Spinal cord (tissue), 10 donors: Measurements from ENCODE around the gene APBA1. TPM values are rescaled to one million over a fixed set of nuclear protein-coding genes. Genes with fewer than 3 reads are reported as not detected.

Experiments used
- DNase-seq, 6 donors: peaks; one replicate each; pipeline versions ENCODE4 v3.0.0 to v3.0.0-alpha.2; 2013 to 2015; ENCODE audit warnings: low spot score in 6 of 6, low read depth in 4 of 6
- H3K27ac ChIP-seq: one replicate; pipeline ENCODE4 v1.5.1; 2013; ENCODE audit warnings: low read depth, low read length, control low read depth
- H3K27me3 ChIP-seq: one replicate; pipeline ENCODE4 v1.6.1; 2013; ENCODE audit warnings: low read length; ENCODE audit not compliant: control insufficient read depth, insufficient read depth
- H3K36me3 ChIP-seq: one replicate; pipeline ENCODE4 v1.6.1; 2013; ENCODE audit warnings: low read length; ENCODE audit not compliant: control insufficient read depth, insufficient read depth
- H3K4me1 ChIP-seq: one replicate; pipeline ENCODE4 v1.6.1; 2013; ENCODE audit warnings: low read length; ENCODE audit not compliant: control insufficient read depth, insufficient read depth
- H3K4me3 ChIP-seq: one replicate; pipeline ENCODE4 v1.5.1; 2013; ENCODE audit warnings: low read depth, low read length, control low read depth
- H3K9me3 ChIP-seq: one replicate; pipeline ENCODE4 v1.6.1; 2013; ENCODE audit warnings: low read length; ENCODE audit not compliant: control insufficient read depth, insufficient read depth
- WGBS: methylation state at CpG from one replicate; pipeline ENCODE4 v1.1.5; 2013; ENCODE audit warnings: missing lambda C conversion rate; ENCODE audit not compliant: insufficient coverage; 5-methylcytosine and 5-hydroxymethylcytosine counted together
- polyA plus RNA-seq, 2 donors: library from polyadenylated mRNA; unstranded; fragments of 120-200 nt; gene quantifications; one replicate each; pipeline ENCODE4 v1.2.1, GENCODE V29; 2013; ENCODE audit not compliant: insufficient read length in 2 of 2
- total RNA-seq, 2 donors: library from RNA; depleted of rRNA in 1 of 2; stranded (reverse); fragments of 120-200 nt in 1 of 2; fragments of >200 nt in 1 of 2; gene quantifications; one replicate each; pipeline versions ENCODE4 v1.2.3 to v1.2.4, GENCODE V29; 2013 to 2014
- donor health status: healthy.

The APBA1 gene
- total and polyA plus RNA-seq, 4 donors = 38.5 to 101 (median 84.0) TPM

DNA sequence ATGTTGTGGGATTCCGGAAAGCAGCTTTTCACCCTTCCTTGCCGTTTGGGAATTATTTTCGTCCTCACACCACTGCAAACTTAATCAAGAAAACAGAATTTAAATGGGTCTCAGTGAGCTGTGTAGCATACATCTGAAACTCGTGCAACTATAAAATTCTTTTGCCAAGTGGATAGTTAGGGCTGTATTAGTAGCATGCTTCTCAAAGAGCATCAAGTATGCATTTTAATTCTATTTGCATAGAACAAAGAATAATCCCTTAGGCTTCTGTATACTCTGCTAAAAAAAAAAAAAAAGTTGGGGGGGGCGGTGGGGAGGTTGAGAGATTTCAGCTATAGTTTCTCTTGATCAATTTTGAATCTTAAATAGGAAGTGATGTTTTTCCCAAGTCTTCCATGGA lies 11.8 kb upstream of the APBA1 start:
- Histone ChIP-seq H3K27ac (no peak overlapping the region), H3K4me1 (no peaks in the 10 kb centered on the region)
- WGBS = no CpG with 5 or more reads among the region's 5 CpGs

DNA sequence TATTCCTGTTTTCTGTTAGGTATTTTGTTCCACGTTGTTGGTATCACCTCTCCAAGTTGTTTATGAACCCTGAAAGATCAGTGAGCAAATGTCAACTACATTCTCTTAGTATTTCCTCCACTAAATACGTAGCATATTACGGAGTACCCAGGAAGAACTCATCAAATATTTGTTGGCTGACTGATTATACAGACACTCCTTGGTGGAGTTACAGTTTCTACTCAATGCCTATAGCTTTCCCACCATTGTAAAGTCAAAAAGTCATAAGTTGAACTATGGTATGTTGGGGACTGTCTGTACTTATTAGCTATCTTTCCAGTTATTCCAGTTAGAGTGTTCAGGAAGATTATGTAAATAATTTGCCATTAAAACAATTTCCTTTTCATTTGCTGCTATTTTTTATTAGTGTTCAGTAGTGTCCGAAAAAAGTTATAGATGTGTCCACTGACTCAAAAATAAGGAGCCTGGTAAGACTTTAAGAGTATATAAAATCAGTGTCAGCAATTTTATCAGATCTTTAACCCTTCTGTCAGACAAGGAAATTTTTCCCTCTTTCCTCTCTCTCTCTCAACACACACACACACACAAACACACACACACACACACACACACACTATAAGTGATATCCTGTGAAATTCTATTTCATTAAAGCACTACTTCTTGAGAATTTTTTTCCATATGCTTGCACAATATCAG lies 6.8 kb upstream of the APBA1 start:
- Histone ChIP-seq H3K36me3 (no peaks in the 10 kb centered on the region), H3K9me3 (no peaks in the 10 kb centered on the region), H3K27me3 (no peaks in the 10 kb centered on the region), H3K4me3 (no peak overlapping the region), H3K4me1 (peaks cover 2% of the 10 kb centered on the region), H3K27ac (no peak overlapping the region)
- no peak for DNase-seq
- no CpG with 5 or more reads among the region's 4 CpGs for WGBS

More for the DNA sequence above, 11.8 kb upstream of the APBA1 start:
- no peaks in the 10 kb centered on the region for H3K27me3 ChIP-seq
- no peak for DNase-seq
- H3K4me3 ChIP-seq = no peak overlapping the region
- no peaks in the 10 kb centered on the region for H3K9me3 ChIP-seq
- H3K36me3 ChIP-seq = no peaks in the 10 kb centered on the region

DNA sequence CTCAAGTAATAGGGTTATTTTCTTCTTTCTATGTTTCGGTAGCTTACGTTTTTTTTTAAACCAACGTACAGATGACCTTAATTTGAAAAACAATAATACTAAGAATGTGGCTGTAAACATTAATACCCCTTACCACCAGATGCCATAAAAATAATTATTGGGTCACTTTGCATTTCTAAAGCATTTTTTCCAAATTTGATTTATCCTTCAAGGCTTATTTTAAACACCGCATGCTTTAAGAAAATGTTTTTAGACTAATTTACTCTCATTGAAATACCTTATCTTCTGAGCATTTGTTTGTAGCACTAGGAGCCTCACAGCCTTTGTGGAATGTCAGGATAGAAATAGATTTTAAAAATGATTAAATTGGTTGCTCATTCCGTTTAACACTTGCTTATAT lies 5.8 kb upstream of the APBA1 start:
- no peak overlapping the region for H3K4me3 ChIP-seq
- DNase-seq = no peak
- no peak overlapping the region for H3K27ac ChIP-seq
- WGBS = no CpG with 5 or more reads among the region's 5 CpGs
- H3K27me3 ChIP-seq = no peaks in the 10 kb centered on the region
- H3K4me1 ChIP-seq = peaks cover 12% of the 10 kb centered on the region
- no peaks in the 10 kb centered on the region for H3K9me3 ChIP-seq
- no peaks in the 10 kb centered on the region for H3K36me3 ChIP-seq

- peaks cover 21% of the 10 kb centered on the region for H3K4me1 ChIP-seq
- no peaks in the 10 kb centered on the region for H3K36me3 ChIP-seq
- no peak overlapping the region for H3K27ac ChIP-seq
- WGBS = 100% methylated on average over 1 of the region's 3 CpGs
- no peak overlapping the region for H3K4me3 ChIP-seq
- no peaks in the 10 kb centered on the region for H3K27me3 ChIP-seq
- no peaks in the 10 kb centered on the region for H3K9me3 ChIP-seq
- DNase-seq = no peak
Measured at GRCh38 chr9:69675563-69675962, 3.4 kb upstream of the APBA1 start.

DNA sequence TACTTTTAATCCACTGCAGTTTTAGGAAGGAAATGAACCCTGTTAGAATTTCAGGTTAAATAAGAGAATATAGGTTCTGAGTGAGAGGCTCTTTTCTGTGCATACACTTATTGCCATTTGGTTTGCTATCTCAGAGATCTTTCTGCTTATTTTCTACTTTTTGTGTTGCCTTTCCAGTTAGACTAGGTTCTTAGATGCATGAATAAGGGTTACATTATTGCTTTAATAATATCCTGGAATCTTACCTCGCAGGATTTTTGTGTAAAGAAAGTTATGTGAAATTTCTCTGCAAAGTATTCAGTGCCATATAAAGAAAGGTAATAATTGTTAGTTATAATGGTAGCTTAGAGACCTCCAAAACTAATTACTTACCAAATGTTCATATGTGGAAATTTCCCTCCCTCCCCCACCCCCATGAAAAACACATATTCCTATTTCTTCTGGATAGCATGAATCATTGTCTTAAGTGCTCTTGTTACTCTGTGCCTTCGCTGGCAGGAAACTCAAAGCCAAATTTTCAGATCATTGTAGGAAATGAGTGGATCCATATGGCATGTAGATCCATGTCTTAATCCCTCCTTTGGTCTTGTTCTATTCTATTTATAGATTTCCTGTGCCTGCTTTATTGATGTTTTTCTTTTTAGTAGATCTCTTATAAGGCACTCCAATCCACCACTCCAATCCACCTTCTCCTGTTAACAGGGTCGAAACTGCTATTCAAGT lies 2.7 kb upstream of the APBA1 start:
- Histone ChIP-seq H3K9me3 (no peaks in the 10 kb centered on the region), H3K4me3 (no peak overlapping the region), H3K27me3 (no peaks in the 10 kb centered on the region), H3K4me1 (peaks cover 21% of the 10 kb centered on the region), H3K27ac (no peak overlapping the region), H3K36me3 (no peaks in the 10 kb centered on the region)
- 100% methylated on average over 1 of the region's 3 CpGs for WGBS
- peak in 1 of 6 donors; percentile 20 for DNase-seq

DNA sequence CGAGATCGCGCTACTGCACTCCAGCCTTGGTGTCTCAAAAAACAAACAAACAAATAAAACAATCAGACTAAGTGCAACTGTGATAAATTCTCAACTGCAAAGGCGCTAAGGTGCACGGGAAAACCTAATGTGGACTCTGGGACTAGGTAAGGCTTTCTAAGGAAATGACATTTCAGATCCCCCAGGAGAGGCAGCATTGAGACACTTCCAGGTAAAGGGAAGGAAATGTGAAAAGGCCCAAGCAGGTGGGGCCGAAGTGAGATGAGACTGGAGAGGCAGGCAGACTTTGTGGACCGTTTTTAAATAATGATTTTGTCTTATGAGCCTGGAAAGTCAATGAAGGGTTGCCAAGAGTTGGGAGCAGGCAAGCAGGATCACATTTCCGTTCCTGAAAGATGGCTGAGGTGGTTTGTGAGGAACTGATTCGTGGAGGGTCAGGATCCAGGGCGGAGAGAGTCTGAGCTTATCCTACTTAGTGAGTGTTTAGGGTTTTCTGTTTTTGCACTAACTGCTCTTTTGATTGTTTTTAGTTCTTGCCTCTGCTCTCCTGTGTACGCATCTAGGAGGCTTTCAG lies 2.0 kb upstream of the APBA1 start:
- no peak overlapping the region for H3K4me3 ChIP-seq
- H3K27me3 ChIP-seq = no peaks in the 10 kb centered on the region
- H3K27ac ChIP-seq = no peak overlapping the region

DNA sequence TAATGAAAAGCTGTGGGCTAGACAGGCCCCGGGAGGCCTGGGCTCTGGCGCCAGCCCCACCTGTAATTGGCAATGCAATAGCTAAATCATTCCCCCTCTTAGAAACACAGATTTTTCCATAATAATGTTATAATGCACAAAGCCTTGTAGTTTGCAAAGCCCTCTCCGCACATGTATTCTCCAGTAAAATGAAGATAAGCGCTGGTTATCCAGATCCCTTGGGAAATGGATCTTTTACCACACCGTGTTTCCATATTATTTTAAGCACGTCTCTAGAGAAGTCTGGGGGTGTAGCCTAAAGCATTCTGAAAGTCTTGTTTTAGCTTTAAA lies 1.1 kb upstream of the APBA1 start:
- Histone ChIP-seq H3K27ac (peak overlapping the region; percentile 94), H3K4me1 (peaks cover 21% of the 10 kb centered on the region), H3K36me3 (no peaks in the 10 kb centered on the region), H3K9me3 (no peaks in the 10 kb centered on the region), H3K4me3 (peak overlapping the region; percentile 84), H3K27me3 (no peaks in the 10 kb centered on the region)
- DNase-seq = no peak
- no CpG with 5 or more reads among the region's 6 CpGs for WGBS

More for the DNA sequence above, 2.0 kb upstream of the APBA1 start:
- H3K9me3 ChIP-seq = no peaks in the 10 kb centered on the region
- H3K36me3 ChIP-seq = no peaks in the 10 kb centered on the region
- 87% methylated on average over 9 of the region's 11 CpGs for WGBS
- peak in 1 of 6 donors; percentile 47 for DNase-seq
- peaks cover 21% of the 10 kb centered on the region for H3K4me1 ChIP-seq

DNA sequence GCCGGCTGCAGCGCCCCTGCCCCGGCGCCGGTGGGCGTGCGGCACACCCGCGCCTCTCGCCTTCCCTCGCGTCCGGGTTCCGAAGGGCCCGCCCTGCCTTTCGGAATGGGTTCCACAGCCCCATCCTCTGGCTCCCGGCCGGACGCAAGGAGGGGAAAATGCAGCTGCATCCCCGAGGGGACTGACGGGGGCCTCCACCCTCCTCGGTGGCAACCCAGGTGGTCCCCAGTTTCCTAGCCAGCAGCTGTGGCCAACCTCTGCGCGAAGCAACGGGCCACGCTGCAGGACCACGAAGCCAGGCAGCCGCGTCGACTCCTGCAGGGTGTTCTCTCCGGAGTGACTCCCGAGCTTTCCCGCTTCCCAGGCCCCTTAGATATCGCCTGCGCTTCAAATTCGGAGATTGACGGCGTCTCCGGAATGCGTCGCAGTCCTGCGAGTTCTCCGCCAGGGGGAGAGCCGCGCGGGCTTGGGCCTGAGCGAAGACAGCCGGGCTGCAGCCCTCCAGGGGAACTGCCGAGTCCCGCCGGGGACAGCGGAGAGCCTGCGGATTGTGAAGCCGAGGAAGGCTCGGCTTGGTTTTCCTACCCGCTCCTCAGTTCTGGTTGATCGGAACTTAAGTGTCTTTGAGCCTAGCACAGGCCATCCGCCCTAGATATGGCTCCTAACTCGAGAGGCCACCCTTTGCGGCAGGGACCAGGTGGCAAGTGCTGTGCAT lies 582 bp upstream of the APBA1 start:
- Histone ChIP-seq H3K4me1 (peaks cover 21% of the 10 kb centered on the region), H3K27me3 (no peaks in the 10 kb centered on the region), H3K27ac (peak overlapping the region; percentile 94), H3K4me3 (peak overlapping the region; percentile 84), H3K9me3 (no peaks in the 10 kb centered on the region), H3K36me3 (no peaks in the 10 kb centered on the region)
- whole genome bisulfite sequencing = under 1% methylated on average over 60 of the region's 60 CpGs
- DNase-seq = peak; percentile 74 to 97 (median 82)

DNA sequence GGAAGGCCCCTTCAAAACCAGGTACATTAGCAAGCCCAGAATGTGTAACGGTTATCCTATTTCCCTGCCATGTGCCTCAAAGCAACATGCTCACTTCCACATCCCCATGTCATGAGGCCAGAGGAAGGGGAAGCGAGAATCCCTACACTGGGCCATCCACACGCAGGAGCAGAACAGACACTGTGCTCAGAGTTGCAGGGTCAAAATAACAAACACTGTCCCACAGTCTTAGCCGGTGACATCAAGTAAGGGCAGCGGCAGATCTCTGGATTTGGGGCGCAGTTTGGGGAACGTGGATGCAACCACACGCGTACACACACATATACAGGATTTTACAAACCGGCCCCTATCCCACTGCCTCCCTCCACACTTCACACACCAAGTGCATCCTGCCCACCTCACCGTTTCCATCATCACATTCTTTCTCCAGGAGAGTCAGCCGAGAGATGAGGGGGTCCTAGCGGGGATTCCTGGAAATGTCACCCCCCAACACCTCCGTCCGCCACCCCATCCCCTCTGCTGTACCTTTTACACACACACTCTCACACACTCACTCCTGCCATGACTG lies 776 bp downstream of the APBA1 start:
- H3K27ac ChIP-seq = peak overlapping the region; percentile 86
- no peaks in the 10 kb centered on the region for H3K27me3 ChIP-seq
- 16% methylated on average over 14 of the region's 15 CpGs for WGBS
- H3K9me3 ChIP-seq = no peaks in the 10 kb centered on the region
- peak overlapping the region; percentile 62 for H3K4me3 ChIP-seq
- H3K4me1 ChIP-seq = peaks cover 21% of the 10 kb centered on the region
- DNase-seq = peak in 5 of 6 donors; percentile 28 to 67 (median 61)
- H3K36me3 ChIP-seq = no peaks in the 10 kb centered on the region
